ENCODE results near the gene SYK.

- TF ChIP-seq POLR2A (IDR thresholded peaks at IDR 0.05; ENCODE audit: extremely low read depth, insufficient read length), result no peak
- TF ChIP-seq, protein P1, sequence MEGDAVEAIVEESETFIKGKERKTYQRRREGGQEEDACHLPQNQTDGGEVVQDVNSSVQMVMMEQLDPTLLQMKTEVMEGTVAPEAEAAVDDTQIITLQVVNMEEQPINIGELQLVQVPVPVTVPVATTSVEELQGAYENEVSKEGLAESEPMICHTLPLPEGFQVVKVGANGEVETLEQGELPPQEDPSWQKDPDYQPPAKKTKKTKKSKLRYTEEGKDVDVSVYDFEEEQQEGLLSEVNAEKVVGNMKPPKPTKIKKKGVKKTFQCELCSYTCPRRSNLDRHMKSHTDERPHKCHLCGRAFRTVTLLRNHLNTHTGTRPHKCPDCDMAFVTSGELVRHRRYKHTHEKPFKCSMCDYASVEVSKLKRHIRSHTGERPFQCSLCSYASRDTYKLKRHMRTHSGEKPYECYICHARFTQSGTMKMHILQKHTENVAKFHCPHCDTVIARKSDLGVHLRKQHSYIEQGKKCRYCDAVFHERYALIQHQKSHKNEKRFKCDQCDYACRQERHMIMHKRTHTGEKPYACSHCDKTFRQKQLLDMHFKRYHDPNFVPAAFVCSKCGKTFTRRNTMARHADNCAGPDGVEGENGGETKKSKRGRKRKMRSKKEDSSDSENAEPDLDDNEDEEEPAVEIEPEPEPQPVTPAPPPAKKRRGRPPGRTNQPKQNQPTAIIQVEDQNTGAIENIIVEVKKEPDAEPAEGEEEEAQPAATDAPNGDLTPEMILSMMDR (IDR thresholded peaks at IDR 0.05; ENCODE audit: low read depth, low read length), result no peak
- TF ChIP-seq MYC (IDR thresholded peaks at IDR 0.05; ENCODE audit: low read depth, low read length), result no peak
Measured at GRCh38 chr9:90896231-90896630, 94.6 kb downstream of the SYK start.

Data from NB4 (cell line).